ENCODE measurements around the gene PNPLA2. TPM values are rescaled to one million over a fixed set of nuclear protein-coding genes. Genes with fewer than 3 reads are reported as not detected.

The PNPLA2 gene
- total RNA-seq, 6 experiments from 2014 or later: 33.2 to 97.1 (median 69.6) TPM

DNA sequence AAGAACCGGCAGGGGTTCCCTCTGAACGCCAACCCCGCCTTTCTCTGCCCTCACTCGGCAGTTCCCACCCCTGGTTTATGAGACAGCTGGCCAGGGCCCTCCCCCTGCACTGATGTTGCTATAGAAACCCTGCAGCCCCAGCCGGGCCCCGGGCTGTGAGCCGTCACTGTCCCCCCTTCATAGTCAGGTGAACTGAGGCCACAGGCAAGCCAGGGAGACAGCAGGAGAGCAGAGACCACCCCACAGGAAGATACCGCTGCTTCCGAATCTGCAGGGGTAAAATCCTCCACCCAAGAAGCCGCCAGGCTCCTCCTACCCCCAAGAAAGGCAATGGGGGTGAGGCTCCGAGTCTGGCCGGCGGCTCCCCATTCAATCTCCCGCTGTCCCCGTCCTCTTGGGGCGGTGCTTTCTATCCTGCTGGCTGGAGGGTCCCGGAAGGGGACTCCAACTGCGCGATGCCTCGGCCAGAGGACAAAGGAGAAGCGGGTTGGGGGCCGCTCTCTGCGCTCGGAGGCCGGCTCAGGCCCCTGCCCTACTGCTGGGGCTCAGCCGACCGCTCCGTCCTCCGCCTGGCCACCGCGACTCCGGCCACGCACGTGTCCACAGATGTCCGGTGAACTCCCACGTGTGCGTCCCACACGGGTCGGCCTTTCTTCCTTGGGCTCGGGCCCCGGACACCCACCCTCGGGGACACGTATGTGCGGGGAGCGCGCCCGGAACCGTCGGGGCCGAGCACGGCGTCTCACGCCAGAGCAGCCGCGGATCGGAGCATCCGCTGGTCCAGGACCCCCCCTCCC, 21.2 kb upstream of the PNPLA2 start:
- peak; percentile 71 to 76 (median 75) for DNase-seq
- H3K36me3 ChIP-seq: peaks cover 0 to 5% (median 0%) of the 10 kb centered on the region in 4 donors
- 0% methylated on average over 23 of the region's 57 CpGs for WGBS (ENCODE audit: insufficient coverage, low coverage, low lambda C conversion rate, missing lambda C conversion rate)

DNA sequence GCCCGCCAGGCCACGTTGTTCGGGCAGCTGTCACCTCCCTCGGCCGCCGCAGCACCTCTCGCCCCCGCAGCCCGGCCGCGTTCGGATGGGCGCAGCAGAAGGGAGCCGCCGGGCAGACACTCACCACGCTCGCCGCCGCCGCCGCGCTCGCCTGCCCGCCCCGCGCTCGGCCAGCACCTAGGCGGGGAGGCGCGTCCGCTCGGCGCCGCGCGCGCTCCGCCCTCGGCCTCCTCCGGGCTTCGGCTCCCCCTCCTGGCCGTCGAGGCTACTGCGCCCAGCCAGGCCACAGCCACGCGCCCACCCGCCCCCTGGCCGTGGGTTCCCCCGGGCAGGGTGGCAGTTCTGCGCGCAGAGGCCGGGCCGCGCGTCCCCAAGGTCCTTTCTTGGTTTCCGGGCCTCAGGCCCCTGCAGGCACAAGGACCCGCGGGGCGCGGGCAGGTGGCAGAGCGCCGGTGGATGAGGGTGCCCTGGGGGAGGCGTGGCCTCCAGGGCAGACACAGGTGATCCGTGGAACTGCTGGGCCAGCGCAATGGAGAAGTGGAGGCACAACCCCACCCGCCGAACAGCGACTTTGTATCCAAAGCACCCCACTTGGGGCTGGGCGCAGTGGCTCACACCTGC, 20.5 kb upstream of the PNPLA2 start, which contains the start of gene SLC25A22:
Gene SLC25A22 (minus strand): TSS at position 189 of the 621 bp plus-strand sequence. CDS start 3,275 bp downstream, outside the sequence.
- peak within 1 kb of the TSS; percentile 70 to 88 (median 85) for H3K27ac ChIP-seq
- ATAC-seq (peak; percentile 53 to 69 (median 68)), DNase-seq (peak; percentile 83 to 87 (median 83))
- H3K27me3 ChIP-seq: no peaks in the 10 kb centered on the region
- peak within 1 kb of the TSS; percentile 63 to 73 (median 67) for H3K4me3 ChIP-seq
- peaks cover 0 to 30% (median 11%) of the 10 kb centered on the region in 4 donors for H3K4me1 ChIP-seq
- H3K9me3 ChIP-seq: no peaks in the 10 kb centered on the region
- intact Hi-C loops (cut with DNase I): no loop called here
- TF ChIP-seq, protein P1, sequence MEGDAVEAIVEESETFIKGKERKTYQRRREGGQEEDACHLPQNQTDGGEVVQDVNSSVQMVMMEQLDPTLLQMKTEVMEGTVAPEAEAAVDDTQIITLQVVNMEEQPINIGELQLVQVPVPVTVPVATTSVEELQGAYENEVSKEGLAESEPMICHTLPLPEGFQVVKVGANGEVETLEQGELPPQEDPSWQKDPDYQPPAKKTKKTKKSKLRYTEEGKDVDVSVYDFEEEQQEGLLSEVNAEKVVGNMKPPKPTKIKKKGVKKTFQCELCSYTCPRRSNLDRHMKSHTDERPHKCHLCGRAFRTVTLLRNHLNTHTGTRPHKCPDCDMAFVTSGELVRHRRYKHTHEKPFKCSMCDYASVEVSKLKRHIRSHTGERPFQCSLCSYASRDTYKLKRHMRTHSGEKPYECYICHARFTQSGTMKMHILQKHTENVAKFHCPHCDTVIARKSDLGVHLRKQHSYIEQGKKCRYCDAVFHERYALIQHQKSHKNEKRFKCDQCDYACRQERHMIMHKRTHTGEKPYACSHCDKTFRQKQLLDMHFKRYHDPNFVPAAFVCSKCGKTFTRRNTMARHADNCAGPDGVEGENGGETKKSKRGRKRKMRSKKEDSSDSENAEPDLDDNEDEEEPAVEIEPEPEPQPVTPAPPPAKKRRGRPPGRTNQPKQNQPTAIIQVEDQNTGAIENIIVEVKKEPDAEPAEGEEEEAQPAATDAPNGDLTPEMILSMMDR (IDR thresholded peaks at IDR 0.05): peak; percentile 78 to 96 (median 90)
- TF ChIP-seq POLR2A (IDR thresholded peaks at IDR 0.05): no peak
- WGBS (ENCODE audit: insufficient coverage, low coverage, low lambda C conversion rate, missing lambda C conversion rate): 5% methylated on average over 14 of the region's 69 CpGs
- peaks cover 0 to 2% (median 0%) of the 10 kb centered on the region in 4 donors for H3K36me3 ChIP-seq

More for the DNA sequence above, 21.2 kb upstream of the PNPLA2 start:
- H3K27ac ChIP-seq: peak overlapping the region; percentile 70 to 88 (median 85)
- peak; percentile 11 to 28 (median 21) for ATAC-seq
- intact Hi-C loops (cut with DNase I): no loop called here
- H3K4me3 ChIP-seq: peak overlapping the region; percentile 63 to 73 (median 67)
- no peaks in the 10 kb centered on the region for H3K9me3 ChIP-seq
- no peak for TF ChIP-seq POLR2A (IDR thresholded peaks at IDR 0.05)
- TF ChIP-seq, protein P1 (IDR thresholded peaks at IDR 0.05): no peak
- no peaks in the 10 kb centered on the region for H3K27me3 ChIP-seq
- peaks cover 0 to 30% (median 11%) of the 10 kb centered on the region in 4 donors for H3K4me1 ChIP-seq

GRCh38 chr11:799641-800316, 18.9 kb upstream of the PNPLA2 start:
- H3K4me1 ChIP-seq: peaks cover 0 to 35% (median 15%) of the 10 kb centered on the region in 4 donors
- WGBS (ENCODE audit: insufficient coverage, low coverage, low lambda C conversion rate, missing lambda C conversion rate): no CpG with 5 or more reads among the region's 32 CpGs
- no peaks in the 10 kb centered on the region for H3K27me3 ChIP-seq
- ATAC-seq (no peak), DNase-seq (peak in 1 of 3 donors; percentile 55)
- no peak overlapping the region for H3K27ac ChIP-seq
- H3K4me3 ChIP-seq: no peak overlapping the region
- intact Hi-C loops (cut with DNase I): no loop called here
- no peaks in the 10 kb centered on the region for H3K9me3 ChIP-seq
- no peak for TF ChIP-seq POLR2A (IDR thresholded peaks at IDR 0.05)
- TF ChIP-seq, protein P1 (IDR thresholded peaks at IDR 0.05): no peak
- no peaks in the 10 kb centered on the region for H3K36me3 ChIP-seq

DNA sequence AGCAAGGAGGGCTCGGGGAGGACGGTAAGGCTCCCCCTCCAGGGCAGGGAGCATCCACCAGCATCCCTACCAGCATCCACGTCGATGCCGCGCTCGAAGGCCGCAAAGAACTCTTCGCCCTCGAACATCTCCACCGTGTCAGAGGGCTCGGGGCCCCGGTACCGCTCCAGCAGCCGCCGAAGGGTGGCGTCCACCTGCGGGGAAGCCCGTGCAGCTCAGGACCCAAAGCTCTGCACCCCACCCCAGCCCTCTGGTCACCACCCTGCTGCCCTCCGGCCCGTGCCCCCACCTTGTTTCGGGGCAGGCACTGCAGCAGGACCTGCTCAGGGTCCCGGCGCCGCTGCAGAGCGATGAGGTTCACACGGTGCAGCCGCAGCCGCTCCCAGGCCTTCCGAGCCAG, 18.2 kb upstream of the PNPLA2 start:
- TF ChIP-seq, protein P1 (IDR thresholded peaks at IDR 0.05): no peak
- intact Hi-C loops (cut with DNase I): no loop called here
- no peak for ATAC-seq
- no peak overlapping the region for H3K4me3 ChIP-seq
- peak in 1 of 3 donors; percentile 57 for DNase-seq
- no peaks in the 10 kb centered on the region for H3K36me3 ChIP-seq
- no peaks in the 10 kb centered on the region for H3K9me3 ChIP-seq
- 82% methylated on average over 9 of the region's 30 CpGs for WGBS (ENCODE audit: insufficient coverage, low coverage, low lambda C conversion rate, missing lambda C conversion rate)
- H3K27ac ChIP-seq: no peak overlapping the region
- H3K27me3 ChIP-seq: no peaks in the 10 kb centered on the region
- peaks cover 0 to 35% (median 15%) of the 10 kb centered on the region in 4 donors for H3K4me1 ChIP-seq
